HEK293 (cell line): ENCODE results near the gene KNOP1.

Experiments used
- CTCF ChIA-PET: fragments of 350-600 bp; formaldehyde crosslinking; extraction: SDS; loops from one replicate; lab custom pipeline; 2021; ENCODE audit warnings: antibody characterized with exemption; lab: Yijun Ruan, JAX
- POLR2A ChIA-PET: fragments of 300-600 bp; formaldehyde crosslinking; extraction: SDS; loops from one replicate; lab custom pipeline; 2020; ENCODE audit warnings: antibody characterized with exemption, inconsistent platforms; lab: Yijun Ruan, JAX
- H3K27ac ChIP-seq: fragments of 200-500 bp; sonication (Bioruptor generic); 2 replicates; pipeline ENCODE4 v1.5.1; 2014; ENCODE audit warnings: low read depth, low read length, control low read depth, inconsistent platforms; ENCODE audit errors: extremely low read depth
- H3K36me3 ChIP-seq, 2 experiments: fragments of 200-500 bp in 1 of 2; sonication (Bioruptor generic) in 1 of 2; 1 replicate in 1 of 2; 2 replicates in 1 of 2; pipeline ENCODE4 v1.5.1; 2014 to 2017; ENCODE audit warnings: inconsistent platforms in 2 of 2, low read length in 2 of 2; ENCODE audit not compliant: control insufficient read depth in 2 of 2, insufficient read depth in 1 of 2
- H3K4me1 ChIP-seq: fragments of 200-500 bp; sonication (Bioruptor generic); 2 replicates; pipeline ENCODE4 v1.5.1; 2014; ENCODE audit warnings: mild to moderate bottlenecking, low read length, inconsistent platforms; ENCODE audit not compliant: control insufficient read depth, insufficient read depth
- H3K4me3 ChIP-seq: 2 replicates; pipeline ENCODE4 v1.5.1; 2011; ENCODE audit warnings: low read depth, mild to moderate bottlenecking, control low read depth, low read length, moderate library complexity
- H3K9me3 ChIP-seq: fragments of 200-500 bp; sonication (Bioruptor generic); 2 replicates; pipeline ENCODE4 v1.5.1; 2014; ENCODE audit warnings: low read depth, low read length, inconsistent platforms; ENCODE audit not compliant: control insufficient read depth, insufficient read depth
- GLI4 ChIP-seq: fragments of 450-650 bp; formaldehyde crosslinking; IDR thresholded peaks from 2 replicates; pipeline ENCODE4 v1.5.1; 2016; ENCODE audit warnings: missing biosample characterization, missing genetic modification characterization
- HOXC10 ChIP-seq: sonication (generic); formaldehyde crosslinking; IDR thresholded peaks from 2 replicates; pipeline ENCODE4 v1.8.1; 2023; ENCODE audit warnings: mild to moderate bottlenecking, missing genetic modification reagents
- KLF1 ChIP-seq: fragments of 450-650 bp; formaldehyde crosslinking; IDR thresholded peaks from 2 replicates; pipeline ENCODE4 v1.5.1; 2016; ENCODE audit warnings: missing biosample characterization, missing genetic modification characterization
- KLF7 ChIP-seq: fragments of 450-650 bp; formaldehyde crosslinking; IDR thresholded peaks from 2 replicates; pipeline ENCODE4 v1.5.1; 2016; ENCODE audit warnings: missing biosample characterization, missing genetic modification characterization, borderline replicate concordance
- PRDM6 ChIP-seq: fragments of 450-650 bp; formaldehyde crosslinking; IDR thresholded peaks from 2 replicates; pipeline ENCODE4 v1.5.1; 2017; ENCODE audit warnings: missing biosample characterization, missing genetic modification characterization
- SCRT2 ChIP-seq: fragments of 450-650 bp; formaldehyde crosslinking; IDR thresholded peaks from 2 replicates; pipeline ENCODE4 v1.5.1; 2016; ENCODE audit warnings: missing biosample characterization, missing genetic modification characterization
- ZBTB10 ChIP-seq: fragments of 450-650 bp; formaldehyde crosslinking; IDR thresholded peaks from 2 replicates; pipeline ENCODE4 v1.5.1; 2016; ENCODE audit warnings: missing biosample characterization, missing genetic modification characterization
- ZNF280C ChIP-seq: fragments of 450-650 bp; formaldehyde crosslinking; IDR thresholded peaks from 2 replicates; pipeline ENCODE4 v1.5.1; 2016; ENCODE audit warnings: missing biosample characterization, missing genetic modification characterization
- ZNF324 ChIP-seq: fragments of 450-650 bp; formaldehyde crosslinking; IDR thresholded peaks from 2 replicates; pipeline ENCODE4 v1.5.1; 2016; ENCODE audit warnings: missing biosample characterization, missing genetic modification characterization
- ZNF398 ChIP-seq: fragments of 450-650 bp; formaldehyde crosslinking; IDR thresholded peaks from 2 replicates; pipeline ENCODE4 v1.5.1; 2017; ENCODE audit warnings: missing biosample characterization, missing genetic modification characterization
- ZNF449 ChIP-seq: fragments of 450-650 bp; formaldehyde crosslinking; IDR thresholded peaks from 2 replicates; pipeline ENCODE4 v1.5.1; 2017; ENCODE audit warnings: missing biosample characterization, mild to moderate bottlenecking, missing genetic modification characterization, moderate library complexity
- ZNF707 ChIP-seq: fragments of 450-650 bp; formaldehyde crosslinking; IDR thresholded peaks from 2 replicates; pipeline ENCODE4 v1.5.1; 2016; ENCODE audit warnings: missing biosample characterization, missing genetic modification characterization
- ZSCAN23 ChIP-seq: fragments of 450-650 bp; formaldehyde crosslinking; IDR thresholded peaks from 2 replicates; pipeline ENCODE4 v1.5.1; 2016; ENCODE audit warnings: missing biosample characterization, missing genetic modification characterization

Gene KNOP1

GRCh38 chr16:19699472-19699871 is 18.6 kb downstream of the KNOP1 start (continued):
- no peak for TF ChIP-seq ZNF280C (tag by site-specific recombination)
- no peak for TF ChIP-seq PRDM6 (tag by site-specific recombination)
- no peak for TF ChIP-seq KLF7 (tag by site-specific recombination)
- TF ChIP-seq ZNF707 = no peak
- TF ChIP-seq, all 188 proteins: peak for 0

GRCh38 chr16:19698480-19699465 is 19.3 kb downstream of the KNOP1 start:
- Histone ChIP-seq H3K36me3 (peaks cover 7 to 51% of the 10 kb centered on the region in 2 experiments; a peak in 2 of 3 replicates), H3K27ac (no peak overlapping the region), H3K4me3 (no peak overlapping the region), H3K9me3 (no peaks in the 10 kb centered on the region), H3K4me1 (peaks cover 20% of the 10 kb centered on the region)
- TF ChIP-seq ZBTB10 (tag by site-specific recombination) (no peak), SCRT2 (peak; percentile 85)
- ChIA-PET CTCF (interaction anchor here (0.6 kb wide), 2 partner anchors 26 to 328 kb away, joined by 3 read pairs; no protein-coding TSS in a partner anchor), POLR2A (interaction anchor here (1.3 to 2.4 kb wide), 2 partner anchors 10 to 19 kb away, joined by 3 to 9 read pairs; partner anchors contain the start of genes IQCK and KNOP1)

- peaks cover 7 to 43% of the 10 kb centered on the region in 2 experiments; a peak in 2 of 3 replicates for H3K36me3 ChIP-seq
- CTCF ChIA-PET = interaction anchor here (0.6 to 1.3 kb wide), 4 partner anchors 27 to 189 kb away, joined by 3 to 5 read pairs (median 4); no protein-coding TSS in a partner anchor
- TF ChIP-seq KLF1 (tag by site-specific recombination) (no peak), GLI4 (no peak), HOXC10 (CRISPR knock-in tag) (no peak), ZNF449 (tag by site-specific recombination) (no peak), ZNF398 (tag by site-specific recombination) (no peak), ZSCAN23 (tag by site-specific recombination) (no peak), ZNF324 (tag by site-specific recombination) (no peak)
- no peaks in the 10 kb centered on the region for H3K9me3 ChIP-seq
- peaks cover 20% of the 10 kb centered on the region for H3K4me1 ChIP-seq
- POLR2A ChIA-PET = interaction anchor here (2.0 kb wide), 1 partner anchor 20 kb away, joined by 7 read pairs; the partner anchor contains the start of genes IQCK and KNOP1
- H3K27ac ChIP-seq = no peak overlapping the region
- H3K4me3 ChIP-seq = no peak overlapping the region
Observed at GRCh38 chr16:19697756-19698318, 20.2 kb downstream of the KNOP1 start.
